Stimulated activated effector memory CD8-positive, alpha-beta T cell treated with anti-CD3 and anti-CD28 coated beads, Interleukin-12 subunit alpha, Interleukin-12 subunit beta, amount 100 ng/mL, for 72 hours (primary cell): ENCODE measurements around the gene COL23A1.
A peak's percentile ranks its signal among the peaks of the same experiment; 100 is the strongest.
"Not testable (repeated sequence)": the region's sequence is repeated elsewhere in the genome, so short reads cannot be mapped to it uniquely, and the experiment has no call there.

Experiments
- ATAC-seq: fragments of 150-1000 bp; cut with Tn5 transposase; 2 replicates; pipeline ENCODE4 v1.10.0; 2021
- DNase-seq, 2 donors: peaks; one replicate each; pipeline ENCODE4 v3.0.0; 2021 to 2022; ENCODE audit warnings: low spot score in 2 of 2
- H3K27ac Mint-ChIP-seq: one replicate; pipeline ENCODE4 v1.8.0; 2022; ENCODE audit warnings: mild to moderate bottlenecking, mixed read lengths
- H3K36me3 Mint-ChIP-seq: one replicate; pipeline ENCODE4 v1.8.0; 2022; ENCODE audit warnings: mild to moderate bottlenecking, mixed read lengths
- H3K4me1 Mint-ChIP-seq: one replicate; pipeline ENCODE4 v1.8.0; 2022; ENCODE audit warnings: mixed read lengths
- H3K4me3 Mint-ChIP-seq: one replicate; pipeline ENCODE4 v1.8.0; 2022; ENCODE audit warnings: mild to moderate bottlenecking, mixed read lengths
- H3K9me3 Mint-ChIP-seq: one replicate; pipeline ENCODE4 v1.8.0; 2022; ENCODE audit warnings: mixed read lengths

The COL23A1 gene

GRCh38 chr5:178375348-178375747 is 214.8 kb downstream of the COL23A1 start:
- DNase-seq (no peak), ATAC-seq (no peak)
- Mint-ChIP-seq H3K4me1 (no peaks in the 10 kb centered on the region), H3K9me3 (no peaks in the 10 kb centered on the region), H3K27ac (no peak overlapping the region), H3K36me3 (no peaks in the 10 kb centered on the region), H3K4me3 (no peak overlapping the region)

DNA sequence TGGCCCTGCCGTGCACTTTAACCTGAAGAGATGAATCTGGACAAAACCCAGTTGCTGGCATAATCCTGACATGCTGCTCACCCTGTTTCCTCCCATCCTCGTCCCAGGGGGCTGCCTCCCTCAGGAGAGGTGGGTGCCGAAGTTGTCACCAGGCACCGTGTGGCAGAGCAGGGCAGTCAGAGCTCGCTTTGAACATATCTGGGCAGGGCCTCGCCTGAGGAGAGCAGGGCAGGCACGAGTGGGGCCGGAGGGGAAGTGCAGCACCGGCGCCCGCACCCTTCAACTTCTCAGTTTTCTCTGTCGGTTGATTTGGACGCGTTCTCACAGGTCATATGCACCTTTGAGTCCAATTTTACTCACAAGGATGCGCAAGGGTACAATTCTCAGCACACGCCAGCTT is 216.5 kb downstream of the COL23A1 start:
- Mint-ChIP-seq H3K9me3 (no peaks in the 10 kb centered on the region), H3K36me3 (no peaks in the 10 kb centered on the region), H3K4me1 (no peaks in the 10 kb centered on the region), H3K4me3 (no peak overlapping the region), H3K27ac (no peak overlapping the region)
- DNase-seq (no peak), ATAC-seq (no peak)

- Mint-ChIP-seq H3K9me3 (no peaks in the 10 kb centered on the region), H3K36me3 (no peaks in the 10 kb centered on the region), H3K27ac (no peak overlapping the region), H3K4me1 (no peaks in the 10 kb centered on the region), H3K4me3 (no peak overlapping the region)
- no peak for ATAC-seq
- no peak for DNase-seq
Observed at GRCh38 chr5:178372142-178372571, 218.0 kb downstream of the COL23A1 start.

DNA sequence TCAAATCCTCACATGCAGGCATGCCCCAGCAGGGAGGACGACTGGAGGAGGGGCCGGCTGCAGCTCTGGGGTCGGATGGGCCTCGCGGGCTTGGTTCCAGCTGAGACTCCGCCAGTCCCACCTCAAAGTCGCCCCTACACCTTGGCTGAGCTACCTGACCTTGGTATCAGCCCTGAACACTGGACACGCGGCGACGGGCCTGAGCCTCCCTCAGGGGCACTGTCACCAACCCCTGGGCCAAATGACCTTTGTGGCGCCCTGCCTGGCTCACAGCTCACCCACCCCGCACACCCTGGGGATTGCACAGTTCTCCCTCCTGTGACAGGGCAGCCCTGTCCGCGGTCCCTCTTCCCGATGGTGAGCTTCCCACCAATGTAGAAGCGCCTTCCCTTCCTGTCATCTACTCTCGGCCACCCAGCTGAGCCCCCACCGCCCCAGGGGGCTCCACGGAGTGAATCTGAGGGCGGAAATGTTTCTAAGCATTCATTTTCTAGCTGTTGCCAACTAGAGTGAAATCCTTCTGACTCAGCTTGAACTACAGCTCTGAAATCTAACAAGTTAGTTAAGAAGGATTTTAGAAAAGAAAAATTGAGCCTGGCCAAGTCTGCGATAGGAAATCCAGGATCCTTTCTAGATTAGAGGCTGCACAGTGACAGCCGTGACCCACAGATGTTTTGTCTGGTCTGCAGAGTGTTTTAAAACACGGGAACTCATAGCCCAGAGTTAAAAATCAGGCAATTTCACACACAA is 218.7 kb downstream of the COL23A1 start:
- ATAC-seq (no peak), DNase-seq (no peak)
- Mint-ChIP-seq H3K36me3 (no peaks in the 10 kb centered on the region), H3K4me3 (no peak overlapping the region), H3K27ac (no peak overlapping the region), H3K4me1 (peaks cover 1% of the 10 kb centered on the region), H3K9me3 (no peaks in the 10 kb centered on the region)

DNA sequence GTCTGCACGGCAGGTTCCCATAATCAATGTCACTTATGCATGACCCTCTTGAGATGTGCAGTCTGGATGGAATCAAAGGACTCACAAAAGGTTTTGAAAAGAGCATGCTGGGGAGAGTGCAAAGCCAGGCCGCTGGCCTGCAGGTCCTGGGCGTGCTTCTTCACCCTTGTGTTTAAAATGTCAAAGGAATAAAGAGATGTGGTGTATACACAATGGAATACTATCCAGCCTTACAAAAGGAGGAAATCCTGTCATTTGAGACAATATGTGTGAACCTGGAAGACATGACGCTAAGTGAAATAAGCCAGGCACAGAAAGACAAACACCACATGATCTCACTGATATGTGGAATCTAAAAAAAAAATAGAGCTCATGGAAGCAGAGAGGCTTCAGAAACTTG is 220.1 kb downstream of the COL23A1 start:
- ATAC-seq (no peak), DNase-seq (no peak)
- H3K4me3 Mint-ChIP-seq = no peak overlapping the region
- H3K9me3 Mint-ChIP-seq = no peaks in the 10 kb centered on the region
- H3K36me3 Mint-ChIP-seq = no peaks in the 10 kb centered on the region
- H3K4me1 Mint-ChIP-seq = peaks cover 6% of the 10 kb centered on the region
- H3K27ac Mint-ChIP-seq = no peak overlapping the region

DNA sequence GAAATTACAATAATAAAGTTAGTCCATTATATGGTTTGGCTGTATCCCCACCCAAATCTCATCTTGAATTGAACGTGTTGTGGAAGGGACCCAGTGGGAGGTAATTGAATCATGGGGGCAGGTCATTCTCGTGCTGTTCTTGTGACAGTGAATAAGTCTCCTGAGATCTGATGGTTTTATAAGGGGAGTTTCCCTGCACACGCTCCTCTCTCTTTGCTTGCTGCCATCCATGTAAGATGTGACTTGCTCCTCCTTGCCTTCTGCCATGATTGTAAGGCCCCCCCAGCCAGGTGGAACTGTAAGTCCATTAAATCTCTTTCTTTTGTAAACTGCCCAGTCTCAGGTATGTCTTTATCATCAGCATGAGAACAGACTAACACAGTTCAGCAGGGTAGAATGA is 220.7 kb downstream of the COL23A1 start:
- not testable (repeated sequence) for H3K4me1 Mint-ChIP-seq, H3K27ac Mint-ChIP-seq, ATAC-seq, H3K4me3 Mint-ChIP-seq, H3K9me3 Mint-ChIP-seq, DNase-seq, H3K36me3 Mint-ChIP-seq

- Mint-ChIP-seq H3K4me3 (no peak overlapping the region), H3K27ac (no peak overlapping the region), H3K4me1 (peaks cover 12% of the 10 kb centered on the region), H3K9me3 (no peaks in the 10 kb centered on the region), H3K36me3 (no peaks in the 10 kb centered on the region)
- ATAC-seq = no peak
- DNase-seq = no peak
Observed at GRCh38 chr5:178368716-178369300, 221.4 kb downstream of the COL23A1 start.

DNA sequence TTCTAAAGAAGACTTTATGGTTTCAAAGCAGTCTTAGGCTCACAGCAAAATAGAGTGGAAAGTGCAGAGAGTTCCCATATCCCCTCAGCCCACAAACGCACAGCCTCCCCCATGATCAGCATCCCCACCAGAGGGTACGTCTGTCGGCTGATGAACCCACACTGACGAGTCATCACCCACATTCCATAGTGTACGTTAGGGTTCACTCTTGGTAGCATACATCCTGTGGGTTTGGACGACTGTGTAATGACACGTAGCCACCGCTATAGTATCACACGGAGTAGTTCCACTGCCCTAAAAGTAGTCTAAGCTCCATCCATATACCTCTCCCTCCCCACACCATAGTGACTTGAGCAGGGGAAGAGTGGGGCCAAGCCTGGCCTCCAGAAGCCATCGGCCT is 221.9 kb downstream of the COL23A1 start:
- no peak overlapping the region for H3K4me3 Mint-ChIP-seq
- DNase-seq (no peak), ATAC-seq (peak; percentile 64)
- no peak overlapping the region for H3K27ac Mint-ChIP-seq
- no peaks in the 10 kb centered on the region for H3K9me3 Mint-ChIP-seq
- peaks cover 16% of the 10 kb centered on the region for H3K4me1 Mint-ChIP-seq
- H3K36me3 Mint-ChIP-seq = no peaks in the 10 kb centered on the region

GRCh38 chr5:178367736-178368120 is 222.5 kb downstream of the COL23A1 start:
- no peak overlapping the region for H3K27ac Mint-ChIP-seq
- peaks cover 16% of the 10 kb centered on the region for H3K4me1 Mint-ChIP-seq
- no peak overlapping the region for H3K4me3 Mint-ChIP-seq
- no peak for ATAC-seq
- no peaks in the 10 kb centered on the region for H3K9me3 Mint-ChIP-seq
- DNase-seq = no peak
- no peaks in the 10 kb centered on the region for H3K36me3 Mint-ChIP-seq

GRCh38 chr5:178366998-178367735 is 223.0 kb downstream of the COL23A1 start:
- ATAC-seq = no peak
- no peaks in the 10 kb centered on the region for H3K36me3 Mint-ChIP-seq

DNA sequence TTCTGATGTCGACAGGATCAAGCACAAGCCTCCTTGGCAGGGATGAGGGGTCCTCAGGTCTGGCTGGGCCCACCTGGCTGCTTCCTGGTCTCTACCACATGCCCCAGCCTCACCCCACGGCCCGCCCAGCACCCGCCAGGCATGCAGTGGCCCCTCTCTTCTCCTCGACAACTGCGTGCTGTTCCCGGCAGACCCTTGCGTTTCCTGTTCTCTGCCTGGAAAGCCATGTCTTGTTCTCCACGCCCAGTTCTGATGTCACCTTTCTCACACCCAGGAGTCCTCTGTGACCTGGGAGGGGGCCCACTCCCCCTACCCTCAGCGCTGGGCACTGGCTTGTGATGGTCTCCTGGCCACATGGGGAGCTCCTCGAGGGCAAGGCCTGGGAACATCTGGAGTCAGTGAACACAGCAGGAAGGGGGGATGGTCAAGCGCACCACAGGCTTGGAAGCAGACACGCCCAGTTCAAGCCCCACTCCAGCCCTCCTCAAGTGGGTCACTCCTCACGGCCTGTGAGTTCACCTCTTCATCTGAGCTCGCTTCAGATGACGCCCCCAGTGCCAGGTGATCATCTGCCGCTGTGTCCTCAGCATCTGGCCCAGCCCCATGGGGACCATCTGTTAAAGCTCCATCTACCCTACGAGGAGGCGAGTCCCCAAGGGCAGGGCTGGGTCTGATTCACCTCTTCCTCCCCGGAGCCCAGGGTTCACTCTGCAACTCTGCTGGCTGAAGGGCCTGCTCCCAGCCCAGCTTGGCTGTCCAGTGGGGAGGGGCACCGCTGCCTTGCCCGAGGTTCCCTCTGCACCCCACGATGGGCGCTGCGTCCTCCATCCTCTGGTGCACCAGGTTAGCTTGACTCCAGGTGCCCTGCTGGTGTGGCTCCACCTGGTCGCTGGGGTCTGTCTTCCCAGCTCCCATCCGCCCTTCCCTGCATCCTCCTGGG is 224.4 kb downstream of the COL23A1 start:
- ATAC-seq (no peak), DNase-seq (no peak)
- Mint-ChIP-seq H3K27ac (no peak overlapping the region), H3K9me3 (no peaks in the 10 kb centered on the region), H3K4me3 (no peak overlapping the region), H3K4me1 (peaks cover 16% of the 10 kb centered on the region), H3K36me3 (no peaks in the 10 kb centered on the region)

More at GRCh38 chr5:178366998-178367735, 223.0 kb downstream of the COL23A1 start:
- Mint-ChIP-seq H3K9me3 (no peaks in the 10 kb centered on the region), H3K4me1 (peaks cover 16% of the 10 kb centered on the region), H3K4me3 (no peak overlapping the region), H3K27ac (no peak overlapping the region)
- DNase-seq = no peak

DNA sequence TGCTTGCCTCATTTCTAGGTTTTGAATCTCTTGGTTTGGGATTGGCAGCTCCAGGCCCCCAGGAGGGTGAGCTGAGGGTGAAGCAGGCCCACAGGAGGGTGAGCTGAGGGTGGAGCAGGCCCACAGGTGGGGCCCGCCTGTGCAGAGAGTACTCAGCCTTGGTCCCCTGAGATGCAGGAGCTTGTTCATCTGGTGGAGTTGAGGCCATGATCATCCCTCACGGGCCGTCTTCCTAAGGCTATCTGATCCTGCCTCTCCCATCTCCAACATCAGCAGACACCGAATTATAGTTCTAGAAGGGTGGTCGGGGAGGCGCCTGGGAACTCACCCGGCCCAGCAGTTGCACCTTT is 225.9 kb downstream of the COL23A1 start:
- no peak for ATAC-seq
- Mint-ChIP-seq H3K4me1 (peaks cover 16% of the 10 kb centered on the region), H3K27ac (no peak overlapping the region), H3K4me3 (no peak overlapping the region), H3K36me3 (no peaks in the 10 kb centered on the region), H3K9me3 (no peaks in the 10 kb centered on the region)
- no peak for DNase-seq

DNA sequence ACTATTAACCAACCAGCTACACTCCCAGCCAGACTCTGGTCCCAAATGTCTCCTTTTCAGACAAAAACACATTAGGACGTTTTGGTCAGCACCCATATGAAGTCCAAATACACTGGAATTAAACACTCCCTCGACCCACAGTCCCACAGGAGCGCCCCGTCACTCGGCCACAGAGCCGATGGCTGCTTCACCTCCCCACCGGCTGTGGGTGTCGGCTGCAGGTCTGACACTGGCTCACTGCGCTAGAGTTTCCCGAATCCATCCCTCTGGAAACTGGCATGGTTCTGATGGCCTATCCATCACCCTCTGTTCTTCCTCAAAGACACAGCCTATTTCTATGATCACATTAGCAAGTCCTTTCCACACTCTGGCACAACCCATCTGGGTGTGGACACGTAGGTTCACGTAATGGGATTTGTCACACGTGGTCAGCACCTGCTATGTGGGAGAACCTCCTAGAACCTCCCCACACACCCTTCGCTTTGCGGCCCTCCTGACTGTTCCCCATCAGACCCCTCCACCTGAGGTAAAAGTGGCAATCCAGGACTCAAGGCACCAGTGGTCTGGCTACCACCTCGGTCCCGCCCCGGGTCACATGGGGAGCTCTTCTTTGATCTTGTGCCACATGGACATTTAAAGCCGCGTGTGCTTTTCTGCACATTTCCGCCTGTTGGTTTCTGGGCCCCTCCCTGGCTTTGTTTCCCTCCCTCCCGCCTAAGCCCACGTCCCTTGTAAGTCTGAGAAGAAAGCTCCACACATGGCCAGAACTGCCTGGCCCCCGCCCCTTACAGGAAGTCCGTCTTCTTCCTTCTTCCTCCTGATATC is 226.5 kb downstream of the COL23A1 start:
- H3K27ac Mint-ChIP-seq = no peak overlapping the region
- no peak for DNase-seq
- no peak overlapping the region for H3K4me3 Mint-ChIP-seq
- ATAC-seq = no peak
- peaks cover 16% of the 10 kb centered on the region for H3K4me1 Mint-ChIP-seq
- no peaks in the 10 kb centered on the region for H3K36me3 Mint-ChIP-seq
- H3K9me3 Mint-ChIP-seq = no peaks in the 10 kb centered on the region

GRCh38 chr5:178361657-178362445 is 228.3 kb downstream of the COL23A1 start:
- H3K4me3 Mint-ChIP-seq = no peak overlapping the region

More at GRCh38 chr5:178361657-178362445, 228.3 kb downstream of the COL23A1 start:
- Mint-ChIP-seq H3K27ac (no peak overlapping the region), H3K36me3 (no peaks in the 10 kb centered on the region), H3K9me3 (no peaks in the 10 kb centered on the region), H3K4me1 (peaks cover 26% of the 10 kb centered on the region)
- DNase-seq (no peak), ATAC-seq (no peak)
